Liver (tissue), 9 donors: ENCODE measurements around the gene ZNF605. TPM values are rescaled to one million over a fixed set of nuclear protein-coding genes. Genes with fewer than 3 reads are reported as not detected.

Source experiments
- DNase-seq: peaks from one replicate; pipeline ENCODE4 v3.0.0-alpha.2; 2017; ENCODE audit warnings: low spot score
- H3K27ac ChIP-seq, 2 donors: one replicate each; pipeline ENCODE4 v1.7.0; 2013; ENCODE audit warnings: inconsistent platforms in 2 of 2, low read length in 2 of 2, control low read depth in 1 of 2, low read depth in 1 of 2, mild to moderate bottlenecking in 1 of 2
- H3K27me3 ChIP-seq, 4 donors: one replicate each; pipeline versions ENCODE4 v1.6.1 to v1.7.0; 2013; ENCODE audit warnings: low read length in 3 of 4, inconsistent platforms in 1 of 4, mild to moderate bottlenecking in 1 of 4, moderate library complexity in 1 of 4; ENCODE audit not compliant: control insufficient read depth in 4 of 4, insufficient read depth in 4 of 4
- H3K36me3 ChIP-seq, 4 donors: one replicate each; pipeline versions ENCODE4 v1.6.1 to v1.7.0; 2013; ENCODE audit warnings: low read length in 3 of 4, mild to moderate bottlenecking in 3 of 4, low read depth in 1 of 4, moderate library complexity in 1 of 4; ENCODE audit not compliant: control insufficient read depth in 4 of 4, insufficient read depth in 3 of 4
- H3K4me1 ChIP-seq, 4 donors: one replicate each; pipeline versions ENCODE4 v1.6.1 to v1.7.0; 2013; ENCODE audit warnings: low read length in 3 of 4, mild to moderate bottlenecking in 3 of 4, moderate library complexity in 1 of 4; ENCODE audit not compliant: control insufficient read depth in 4 of 4, insufficient read depth in 4 of 4
- H3K4me3 ChIP-seq, 3 donors: one replicate each; pipeline versions ENCODE4 v1.6.1 to v1.7.0; 2013; ENCODE audit warnings: low read length in 3 of 3, control low read depth in 1 of 3, low read depth in 1 of 3, mild to moderate bottlenecking in 1 of 3
- H3K9ac ChIP-seq, 2 donors: one replicate each; pipeline ENCODE4 v1.7.0; 2013; ENCODE audit warnings: low read length in 2 of 2, mild to moderate bottlenecking in 2 of 2, moderate library complexity in 2 of 2, control low read depth in 1 of 2, low read depth in 1 of 2
- H3K9me3 ChIP-seq, 4 donors: one replicate each; pipeline versions ENCODE4 v1.6.1 to v1.7.0; 2013; ENCODE audit warnings: low read length in 3 of 4; ENCODE audit not compliant: control insufficient read depth in 4 of 4
- CTCF ChIP-seq: fragments of 150-350 bp; IDR thresholded peaks from 2 replicates; pipeline ENCODE4 v1.5.1; 2017; ENCODE audit warnings: improper control_type of control experiment, low read depth, low read length; ENCODE audit not compliant: missing input control
- EGR1 ChIP-seq, 2 donors: IDR thresholded peaks; 2 replicates each; pipeline ENCODE4 v1.6.1; 2016 to 2018; ENCODE audit warnings: antibody characterized with exemption in 2 of 2, low read depth in 2 of 2
- FOXA1 ChIP-seq: IDR thresholded peaks from 2 replicates; pipeline ENCODE4 v1.6.1; 2016; ENCODE audit warnings: antibody characterized with exemption
- FOXA2 ChIP-seq: IDR thresholded peaks from 2 replicates; pipeline ENCODE4 v1.6.1; 2016; ENCODE audit warnings: antibody characterized with exemption
- GABPA ChIP-seq, 2 donors: IDR thresholded peaks in 1 of 2; conservative IDR thresholded peaks in 1 of 2; 2 replicates each; pipeline ENCODE4 v1.6.1; 2016; ENCODE audit warnings: antibody characterized with exemption in 2 of 2, mild to moderate bottlenecking in 1 of 2, moderate library complexity in 1 of 2
- HNF4A ChIP-seq, 2 donors: conservative IDR thresholded peaks; 2 replicates each; pipeline ENCODE4 v1.6.1; 2016; ENCODE audit warnings: antibody characterized with exemption in 2 of 2, mild to moderate bottlenecking in 2 of 2
- HNF4G ChIP-seq: IDR thresholded peaks from 2 replicates; pipeline ENCODE4 v1.6.1; 2016; ENCODE audit warnings: antibody characterized with exemption
- JUND ChIP-seq, 2 donors: IDR thresholded peaks; 2 replicates each; pipeline ENCODE4 v1.6.1; 2016; ENCODE audit warnings: antibody characterized with exemption in 2 of 2
- MAX ChIP-seq: IDR thresholded peaks from 2 replicates; pipeline ENCODE4 v1.6.1; 2016; ENCODE audit warnings: antibody characterized with exemption
- NR2F2 ChIP-seq: IDR thresholded peaks from 2 replicates; pipeline ENCODE4 v1.6.1; 2016; ENCODE audit warnings: antibody characterized with exemption
- RAD21 ChIP-seq, 2 donors: IDR thresholded peaks; 2 replicates each; pipeline ENCODE4 v1.6.1; 2016; ENCODE audit warnings: antibody characterized with exemption in 2 of 2, mild to moderate bottlenecking in 2 of 2
- RXRA ChIP-seq, 2 donors: IDR thresholded peaks; 2 replicates each; pipeline ENCODE4 v1.6.1; 2017 to 2018; ENCODE audit warnings: antibody characterized with exemption in 2 of 2, mild to moderate bottlenecking in 1 of 2
- TAF1 ChIP-seq: conservative IDR thresholded peaks from 2 replicates; pipeline ENCODE4 v1.6.1; 2016; ENCODE audit warnings: antibody characterized with exemption, mild to moderate bottlenecking
- YY1 ChIP-seq: IDR thresholded peaks from 2 replicates; pipeline ENCODE4 v1.6.1; 2016; ENCODE audit warnings: antibody characterized with exemption, mild to moderate bottlenecking
- ZBTB33 ChIP-seq: IDR thresholded peaks from 2 replicates; pipeline ENCODE4 v1.6.1; 2016; ENCODE audit warnings: antibody characterized with exemption
- WGBS: extraction: QIAGEN DNeasy Blood & Tissue Kit; methylation state at CpG from one replicate; pipeline ENCODE4 v1.1.7; 2013; 5-methylcytosine and 5-hydroxymethylcytosine counted together
- polyA plus RNA-seq, 2 donors: library from polyadenylated mRNA; stranded (reverse) in 1 of 2; unstranded in 1 of 2; fragments of 200-250 nt in 1 of 2; fragments of >200 nt in 1 of 2; fragmentation: Nextera tagmentation in 1 of 2; extraction: Ambion mirVana in 1 of 2; gene quantifications; one replicate each; pipeline versions ENCODE4 v1.2.1 to v1.2.3, GENCODE V29; 2013 to 2015
- total RNA-seq, 2 donors: library from RNA; depleted of rRNA; stranded (reverse); fragments of >200 nt; gene quantifications; one replicate each; pipeline ENCODE4 v1.2.3, GENCODE V29; 2014
- TF ChIP-seq, protein P1 (sequence below): IDR thresholded peaks from 2 replicates; pipeline ENCODE4 v1.6.1; 2016; ENCODE audit warnings: antibody characterized with exemption
- TF ChIP-seq, protein P2 (sequence below): IDR thresholded peaks from 2 replicates; pipeline ENCODE4 v1.6.1; 2016; ENCODE audit warnings: antibody characterized with exemption, mild to moderate bottlenecking
- donor health status: healthy.
- donor health status: healthy.
- donor health status: healthy.
- donor health status: healthy.
- donor health status: healthy.

The ZNF605 gene
- total and polyA plus RNA-seq, 4 donors, result 1.2 to 9.5 (median 3.6) TPM

- peak overlapping the region; percentile 80 to 86 for H3K9ac ChIP-seq
- DNase-seq, result peak; percentile 46
- H3K27me3 ChIP-seq, result no peaks in the 10 kb centered on the region
- peaks cover 8 to 32% (median 24%) of the 10 kb centered on the region in 4 donors for H3K9me3 ChIP-seq
- TF ChIP-seq NR2F2 (no peak), HNF4A (conservative IDR thresholded peaks at IDR 0.05) (peak in 1 of 2 donors; percentile 26)
- H3K4me3 ChIP-seq, result peak overlapping the region; percentile 45 to 80 (median 52)
- H3K27ac ChIP-seq, result peak overlapping the region; percentile 81 to 87
- WGBS, result 18% methylated on average over 39 of the region's 39 CpGs
- H3K36me3 ChIP-seq, result peaks cover 0 to 6% (median 0%) of the 10 kb centered on the region in 4 donors
- peaks cover 5 to 16% (median 11%) of the 10 kb centered on the region in 4 donors for H3K4me1 ChIP-seq
Observed at GRCh38 chr12:132955094-132956010, 754 bp downstream of the ZNF605 start.

GRCh38 chr12:132954471-132955048 lies 1.5 kb downstream of the ZNF605 start:
- no peak for TF ChIP-seq CTCF
- no peak for TF ChIP-seq TAF1
- TF ChIP-seq, protein P1, sequence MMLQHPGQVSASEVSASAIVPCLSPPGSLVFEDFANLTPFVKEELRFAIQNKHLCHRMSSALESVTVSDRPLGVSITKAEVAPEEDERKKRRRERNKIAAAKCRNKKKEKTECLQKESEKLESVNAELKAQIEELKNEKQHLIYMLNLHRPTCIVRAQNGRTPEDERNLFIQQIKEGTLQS, result no peak
- no peak for TF ChIP-seq RAD21 (IDR thresholded peaks at IDR 0.05)
- TF ChIP-seq, protein P2, sequence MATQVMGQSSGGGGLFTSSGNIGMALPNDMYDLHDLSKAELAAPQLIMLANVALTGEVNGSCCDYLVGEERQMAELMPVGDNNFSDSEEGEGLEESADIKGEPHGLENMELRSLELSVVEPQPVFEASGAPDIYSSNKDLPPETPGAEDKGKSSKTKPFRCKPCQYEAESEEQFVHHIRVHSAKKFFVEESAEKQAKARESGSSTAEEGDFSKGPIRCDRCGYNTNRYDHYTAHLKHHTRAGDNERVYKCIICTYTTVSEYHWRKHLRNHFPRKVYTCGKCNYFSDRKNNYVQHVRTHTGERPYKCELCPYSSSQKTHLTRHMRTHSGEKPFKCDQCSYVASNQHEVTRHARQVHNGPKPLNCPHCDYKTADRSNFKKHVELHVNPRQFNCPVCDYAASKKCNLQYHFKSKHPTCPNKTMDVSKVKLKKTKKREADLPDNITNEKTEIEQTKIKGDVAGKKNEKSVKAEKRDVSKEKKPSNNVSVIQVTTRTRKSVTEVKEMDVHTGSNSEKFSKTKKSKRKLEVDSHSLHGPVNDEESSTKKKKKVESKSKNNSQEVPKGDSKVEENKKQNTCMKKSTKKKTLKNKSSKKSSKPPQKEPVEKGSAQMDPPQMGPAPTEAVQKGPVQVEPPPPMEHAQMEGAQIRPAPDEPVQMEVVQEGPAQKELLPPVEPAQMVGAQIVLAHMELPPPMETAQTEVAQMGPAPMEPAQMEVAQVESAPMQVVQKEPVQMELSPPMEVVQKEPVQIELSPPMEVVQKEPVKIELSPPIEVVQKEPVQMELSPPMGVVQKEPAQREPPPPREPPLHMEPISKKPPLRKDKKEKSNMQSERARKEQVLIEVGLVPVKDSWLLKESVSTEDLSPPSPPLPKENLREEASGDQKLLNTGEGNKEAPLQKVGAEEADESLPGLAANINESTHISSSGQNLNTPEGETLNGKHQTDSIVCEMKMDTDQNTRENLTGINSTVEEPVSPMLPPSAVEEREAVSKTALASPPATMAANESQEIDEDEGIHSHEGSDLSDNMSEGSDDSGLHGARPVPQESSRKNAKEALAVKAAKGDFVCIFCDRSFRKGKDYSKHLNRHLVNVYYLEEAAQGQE, result no peak
- no peak for TF ChIP-seq MAX
- TF ChIP-seq YY1, result no peak
- no peak for TF ChIP-seq NR2F2
- TF ChIP-seq EGR1 (IDR thresholded peaks at IDR 0.05; ENCODE audit: low read depth in 2 of 2), result no peak
- no peak for TF ChIP-seq GABPA (IDR thresholded peaks at IDR 0.05 in 1 of 2, conservative IDR thresholded peaks at IDR 0.05 in 1 of 2)
- TF ChIP-seq FOXA2, result no peak
- no peak for TF ChIP-seq ZBTB33
- no peak for TF ChIP-seq JUND (IDR thresholded peaks at IDR 0.05)
- TF ChIP-seq RXRA (IDR thresholded peaks at IDR 0.05), result no peak
- no peak for TF ChIP-seq FOXA1
- TF ChIP-seq HNF4G, result no peak
- Histone ChIP-seq H3K36me3 (peaks cover 0 to 12% (median 6%) of the 10 kb centered on the region in 4 donors), H3K27me3 (no peaks in the 10 kb centered on the region), H3K9me3 (peaks cover 14 to 40% (median 31%) of the 10 kb centered on the region in 4 donors), H3K4me3 (peak overlapping the region in 1 of 3 donors; percentile 52), H3K27ac (no peak overlapping the region), H3K9ac (no peak overlapping the region), H3K4me1 (peaks cover 5 to 16% (median 11%) of the 10 kb centered on the region in 4 donors)
- 96% methylated on average over 14 of the region's 14 CpGs for WGBS
- DNase-seq, result no peak
